WI38 (cell line): ENCODE results near the gene TPM1.
"Not testable (repeated sequence)": the region's sequence is repeated elsewhere in the genome, so short reads cannot be mapped to it uniquely, and the experiment has no call there.

ENCODE experiments used
- H3K4me3 ChIP-seq: 2 replicates; pipeline ENCODE4 v1.5.1; 2011; ENCODE audit warnings: low read depth, mild to moderate bottlenecking, control low read depth, low read length
- TF ChIP-seq, protein P1 (sequence below): IDR thresholded peaks from 2 replicates; pipeline ENCODE4 v1.5.1; 2012; ENCODE audit warnings: low read depth, mild to moderate bottlenecking, control low read depth, low read length

TPM1 gene

DNA sequence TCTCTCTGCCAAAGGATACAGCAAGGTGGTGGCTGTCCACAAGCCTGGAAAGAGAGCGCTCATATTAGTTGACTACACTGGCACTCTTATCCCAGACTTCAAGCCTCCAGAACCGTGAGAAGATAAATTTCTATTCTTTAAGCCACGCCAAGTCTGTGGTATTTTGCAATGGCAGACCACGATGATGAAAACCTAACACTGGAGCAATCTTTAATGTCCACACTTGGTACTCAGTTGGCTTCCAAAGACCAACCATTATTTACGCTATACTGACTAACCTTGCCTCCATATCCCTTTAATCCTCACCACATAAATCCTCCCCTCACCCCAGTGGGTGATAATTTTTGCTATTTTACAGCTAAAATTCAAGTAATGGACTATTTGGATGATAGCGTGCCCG is 62.2 kb downstream of the TPM1 start:
- H3K4me3 ChIP-seq: no peak overlapping the region
- TF ChIP-seq, protein P1, sequence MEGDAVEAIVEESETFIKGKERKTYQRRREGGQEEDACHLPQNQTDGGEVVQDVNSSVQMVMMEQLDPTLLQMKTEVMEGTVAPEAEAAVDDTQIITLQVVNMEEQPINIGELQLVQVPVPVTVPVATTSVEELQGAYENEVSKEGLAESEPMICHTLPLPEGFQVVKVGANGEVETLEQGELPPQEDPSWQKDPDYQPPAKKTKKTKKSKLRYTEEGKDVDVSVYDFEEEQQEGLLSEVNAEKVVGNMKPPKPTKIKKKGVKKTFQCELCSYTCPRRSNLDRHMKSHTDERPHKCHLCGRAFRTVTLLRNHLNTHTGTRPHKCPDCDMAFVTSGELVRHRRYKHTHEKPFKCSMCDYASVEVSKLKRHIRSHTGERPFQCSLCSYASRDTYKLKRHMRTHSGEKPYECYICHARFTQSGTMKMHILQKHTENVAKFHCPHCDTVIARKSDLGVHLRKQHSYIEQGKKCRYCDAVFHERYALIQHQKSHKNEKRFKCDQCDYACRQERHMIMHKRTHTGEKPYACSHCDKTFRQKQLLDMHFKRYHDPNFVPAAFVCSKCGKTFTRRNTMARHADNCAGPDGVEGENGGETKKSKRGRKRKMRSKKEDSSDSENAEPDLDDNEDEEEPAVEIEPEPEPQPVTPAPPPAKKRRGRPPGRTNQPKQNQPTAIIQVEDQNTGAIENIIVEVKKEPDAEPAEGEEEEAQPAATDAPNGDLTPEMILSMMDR: no peak

DNA sequence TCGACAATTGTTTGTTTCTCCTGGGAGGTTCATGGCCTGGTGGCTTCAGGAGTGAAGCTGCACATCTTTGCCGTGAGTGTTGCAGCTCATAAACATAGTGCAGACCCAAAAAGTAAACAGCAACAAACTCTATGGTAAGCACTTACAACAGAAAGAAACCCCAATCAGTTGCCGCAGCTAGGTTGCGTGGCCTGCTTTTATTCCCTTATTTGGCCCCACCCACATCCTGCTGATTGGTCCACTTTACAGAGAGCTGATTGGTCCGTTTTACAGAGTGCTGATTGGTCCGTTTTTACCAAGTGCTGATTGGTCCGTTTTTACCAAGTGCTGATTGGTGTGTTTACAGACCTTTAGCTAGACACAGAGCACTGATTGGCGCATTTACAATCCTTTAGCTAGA is 62.8 kb downstream of the TPM1 start:
- H3K4me3 ChIP-seq: not testable (repeated sequence)

DNA sequence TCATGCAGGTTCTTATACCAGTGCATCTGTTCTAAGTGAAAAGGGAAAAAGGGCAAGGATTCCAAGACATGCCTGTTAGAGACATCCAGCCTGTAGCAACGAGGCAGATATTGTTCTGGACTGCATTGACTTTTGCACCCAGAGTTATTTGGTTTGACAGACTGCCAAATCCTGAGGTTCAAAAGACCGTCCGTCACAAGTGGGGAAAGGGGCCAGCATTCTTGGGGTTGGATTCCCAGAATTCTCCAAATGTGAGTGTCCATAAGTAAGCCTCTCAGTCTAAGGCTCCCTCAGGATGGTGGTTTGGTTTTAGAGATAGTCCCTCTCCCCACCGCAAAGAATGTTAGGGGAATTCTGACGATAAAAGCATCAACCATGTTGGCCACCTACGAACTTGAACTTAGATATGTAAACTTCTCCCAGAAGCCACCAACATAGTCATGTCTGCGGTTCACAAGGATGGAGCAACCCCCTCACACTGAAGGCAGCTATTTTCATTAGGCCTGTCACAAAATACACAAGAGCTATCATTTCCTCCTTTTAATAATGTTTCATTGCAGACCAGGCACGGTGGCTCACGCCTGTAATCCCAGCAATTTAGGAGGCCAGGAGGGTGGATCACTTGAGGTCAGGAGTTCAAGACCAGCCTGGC is 65.5 kb downstream of the TPM1 start:
- H3K4me3 ChIP-seq: no peak overlapping the region
- TF ChIP-seq, protein P1: no peak

DNA sequence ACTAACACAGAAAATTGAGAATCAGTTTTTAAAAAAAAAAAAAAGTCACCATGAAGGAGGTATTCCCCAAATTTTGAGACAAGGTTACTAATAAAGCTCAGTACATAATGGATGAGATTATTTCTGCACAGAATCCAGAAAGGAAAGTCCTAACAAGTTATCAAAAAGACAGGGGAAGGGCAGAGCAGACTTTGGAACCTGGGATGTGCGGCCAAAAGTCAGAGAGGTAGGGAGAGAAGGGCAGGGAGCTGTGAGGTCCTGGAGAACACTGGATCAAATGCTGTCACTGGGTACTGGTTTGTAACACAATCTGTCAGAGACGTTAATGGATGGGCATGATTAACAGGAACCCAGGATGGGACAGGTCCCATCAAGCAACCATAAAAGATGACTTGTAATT is 67.0 kb downstream of the TPM1 start:
- H3K4me3 ChIP-seq: no peak overlapping the region
- TF ChIP-seq, protein P1: no peak

DNA sequence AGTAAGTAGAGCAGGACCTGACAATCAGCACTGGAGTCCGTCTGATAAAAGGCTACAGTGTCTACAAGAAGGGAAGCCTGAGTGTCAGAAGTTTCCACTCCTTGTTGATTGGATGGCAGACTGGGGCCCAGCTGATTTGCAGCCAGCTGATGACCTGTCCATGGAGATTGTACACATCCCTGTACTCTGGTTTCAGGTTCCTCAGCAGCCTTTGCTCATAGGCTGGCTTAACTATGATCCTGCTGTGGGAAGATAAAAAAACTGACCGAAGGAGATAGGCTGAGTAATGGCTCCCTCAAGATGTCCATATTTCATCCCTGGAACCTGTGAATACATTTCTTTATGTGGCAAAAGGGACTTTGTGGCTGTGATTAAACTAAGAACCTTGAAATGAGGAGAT is 67.4 kb downstream of the TPM1 start:
- TF ChIP-seq, protein P1: no peak
- no peak overlapping the region for H3K4me3 ChIP-seq

DNA sequence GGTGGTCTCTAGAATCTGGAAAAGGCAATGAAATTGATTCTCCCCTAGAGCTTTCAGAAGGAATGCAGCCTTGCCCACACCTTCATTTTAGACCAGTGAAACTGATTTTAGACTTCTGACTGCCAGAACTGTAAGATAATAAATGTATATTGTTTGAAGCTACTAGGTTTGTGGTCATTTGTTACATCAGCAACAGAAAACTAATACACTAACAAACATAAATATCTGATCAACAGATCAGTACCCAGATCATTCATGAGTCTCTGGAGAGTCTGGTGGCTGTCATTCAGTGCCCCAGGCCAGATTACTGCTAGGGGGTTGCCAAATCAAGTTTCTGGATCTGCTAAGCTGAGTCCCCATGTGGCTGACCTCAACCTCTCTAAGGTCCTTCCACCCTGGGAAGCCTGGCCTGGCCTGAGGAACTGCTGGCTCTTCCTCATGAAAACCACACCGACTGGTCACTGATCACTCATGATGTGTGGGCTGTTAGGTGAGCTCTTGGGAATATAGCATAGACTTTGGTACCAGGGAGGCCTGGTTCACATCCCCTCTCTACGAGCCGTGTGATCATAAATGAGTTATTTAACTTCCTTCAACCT is 68.0 kb downstream of the TPM1 start:
- TF ChIP-seq, protein P1: no peak
- H3K4me3 ChIP-seq: no peak overlapping the region

DNA sequence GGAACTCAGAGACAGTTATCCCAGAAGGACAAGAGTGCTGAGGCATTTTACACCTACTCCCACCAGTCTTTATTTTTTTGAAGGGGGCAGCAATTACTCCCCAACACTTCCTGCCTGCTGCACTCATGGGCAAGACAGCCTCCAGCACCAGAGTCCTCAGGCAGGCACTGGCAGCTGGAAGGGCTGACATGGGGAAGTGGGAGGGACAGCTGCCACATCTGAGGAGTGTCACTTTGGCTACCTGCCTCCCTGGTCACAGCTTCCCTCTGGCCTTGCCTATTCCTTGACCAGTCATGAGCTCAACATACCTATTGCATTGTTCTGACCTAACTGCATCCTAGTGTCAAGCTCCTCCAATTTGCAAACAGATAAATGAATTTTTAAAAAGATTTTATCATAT is 68.9 kb downstream of the TPM1 start:
- no peak overlapping the region for H3K4me3 ChIP-seq
- TF ChIP-seq, protein P1: no peak

DNA sequence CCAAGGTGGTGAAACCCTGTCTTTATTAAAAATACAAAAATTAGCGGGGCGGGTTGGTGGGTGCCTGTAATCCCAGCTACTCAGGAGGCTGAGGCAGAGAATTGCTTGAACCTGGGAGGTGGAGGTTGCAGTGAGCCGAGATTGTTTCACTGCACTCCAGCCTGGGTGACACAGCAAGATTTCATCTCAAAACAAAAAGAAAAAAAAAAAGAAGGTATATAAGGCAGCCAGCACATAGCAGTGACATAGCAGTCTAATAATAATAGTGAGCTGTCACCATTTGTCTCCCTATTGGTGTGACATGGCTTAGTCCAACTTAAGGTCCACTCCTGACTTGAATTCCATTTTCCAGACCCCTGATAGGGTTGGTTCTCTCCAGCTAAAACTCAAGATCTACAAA is 70.3 kb downstream of the TPM1 start:
- TF ChIP-seq, protein P1: no peak
- H3K4me3 ChIP-seq: no peak overlapping the region
